Measurements from ENCODE around the gene LMOD2. TPM values are rescaled to one million over a fixed set of nuclear protein-coding genes. Genes with fewer than 3 reads are reported as not detected.

Gene LMOD2
- polyA plus RNA-seq, 3 donors: 0.09 TPM; not detected in 2

DNA sequence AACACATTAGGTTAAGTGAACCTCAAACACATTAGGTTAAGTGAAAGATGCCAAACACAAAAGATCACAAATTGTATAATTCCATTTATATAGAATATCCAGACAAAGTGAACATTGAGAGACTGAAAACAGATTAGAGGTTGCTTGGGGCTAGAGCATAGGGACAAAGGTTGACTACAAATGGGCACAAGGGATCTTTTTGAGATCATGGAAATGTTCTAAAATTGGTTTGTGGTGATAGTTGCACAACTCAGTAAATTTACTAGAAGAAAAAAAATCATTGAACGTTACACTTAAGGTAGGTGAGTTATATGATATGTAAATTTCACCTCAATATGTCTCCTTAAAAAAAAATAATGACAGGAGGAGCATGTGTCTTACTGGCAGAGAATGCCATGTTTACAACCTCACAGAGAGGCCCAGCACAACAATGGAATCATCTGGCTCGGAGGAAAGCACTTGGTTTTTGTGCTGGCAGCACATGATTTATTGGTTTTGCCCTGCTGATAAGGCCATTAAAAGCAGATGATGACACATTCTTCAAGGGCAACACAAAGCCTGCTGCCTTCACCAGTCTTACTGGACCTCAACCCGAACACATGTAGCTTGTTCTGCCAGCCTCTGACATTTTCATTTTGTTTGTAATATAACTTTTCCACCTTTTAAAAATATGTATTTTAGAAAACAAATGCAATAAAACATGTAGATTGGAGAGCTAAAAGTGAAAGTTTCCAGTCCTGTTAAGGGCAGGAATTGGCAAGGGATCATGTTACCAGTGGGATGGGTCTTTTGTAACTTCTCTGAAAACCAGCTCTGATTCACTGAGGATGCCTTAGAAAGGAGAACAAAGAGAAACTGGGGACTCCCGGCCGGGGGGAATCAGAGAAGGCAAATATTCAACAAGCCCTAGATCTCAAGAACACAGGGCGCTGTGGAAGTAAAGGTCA lies 11.9 kb upstream of the LMOD2 start:
- Mint-ChIP-seq H3K27ac (no peak overlapping the region), H3K4me1 (no peaks in the 10 kb centered on the region), H3K4me3 (no peak overlapping the region), H3K27me3 (ENCODE audit: low read depth in 3 of 3) (peaks cover 2 to 16% (median 2%) of the 10 kb centered on the region in 3 donors), H3K36me3 (no peaks in the 10 kb centered on the region), H3K9me3 (peaks cover 0 to 2% (median 0%) of the 10 kb centered on the region in 7 donors)
- no peak overlapping the region for H3K27ac ChIP-seq (ENCODE audit: low read depth in 1 of 2, low read length in 2 of 2)
- no peak overlapping the region for H3K4me2 ChIP-seq (replicated peaks; ENCODE audit: extremely low read depth, low read length, poor library complexity, severe bottlenecking)
- H3K9ac ChIP-seq (ENCODE audit: insufficient read depth, low read length, poor library complexity, severe bottlenecking): no peak overlapping the region
- no peak overlapping the region for H2AFZ ChIP-seq (ENCODE audit: insufficient read depth, low read depth, low read length, poor library complexity, severe bottlenecking)
- 56% methylated on average over 1 of the region's 6 CpGs for WGBS (ENCODE audit: insufficient coverage)
- H3K9me3 ChIP-seq (replicated peaks in 1 of 2; ENCODE audit: control insufficient read depth in 1 of 2, insufficient read depth in 1 of 2, low read length in 2 of 2): no peaks in the 10 kb centered on the region
- H3K27me3 ChIP-seq (ENCODE audit: control insufficient read depth in 2 of 2, insufficient read depth in 2 of 2, low read length in 2 of 2): peaks cover 2 to 11% of the 10 kb centered on the region in 2 donors
- H3K4me1 ChIP-seq (ENCODE audit: control insufficient read depth in 1 of 2, insufficient read depth in 2 of 2, low read length in 2 of 2): no peaks in the 10 kb centered on the region
- no peaks in the 10 kb centered on the region for H4K20me1 ChIP-seq (ENCODE audit: insufficient read depth, low read length)
- no peaks in the 10 kb centered on the region for H3K79me2 ChIP-seq (ENCODE audit: insufficient read depth, low read length)
- no peaks in the 10 kb centered on the region for H3K36me3 ChIP-seq (replicated peaks in 1 of 2; ENCODE audit: control insufficient read depth in 1 of 2, insufficient read depth in 2 of 2, low read length in 2 of 2)
- no peak overlapping the region for H3K4me3 ChIP-seq (replicated peaks in 1 of 3; ENCODE audit: low read depth in 2 of 3, low read length in 3 of 3)
- intact Hi-C loops (cut with micrococcal nuclease): no loop called here
- no peak for DNase-seq
- no peak for TF ChIP-seq CTCF (IDR thresholded peaks at IDR 0.05)

- Mint-ChIP-seq H3K9me3 (peaks cover 0 to 2% (median 0%) of the 10 kb centered on the region in 7 donors), H3K4me3 (no peak overlapping the region), H3K27me3 (ENCODE audit: low read depth in 3 of 3) (peaks cover 4 to 16% (median 4%) of the 10 kb centered on the region in 3 donors), H3K4me1 (no peaks in the 10 kb centered on the region), H3K27ac (no peak overlapping the region), H3K36me3 (no peaks in the 10 kb centered on the region)
- Histone ChIP-seq H3K4me3 (replicated peaks in 1 of 3; ENCODE audit: low read depth in 2 of 3, low read length in 3 of 3) (no peak overlapping the region), H3K9me3 (replicated peaks in 1 of 2; ENCODE audit: control insufficient read depth in 1 of 2, insufficient read depth in 1 of 2, low read length in 2 of 2) (no peaks in the 10 kb centered on the region), H3K4me1 (ENCODE audit: control insufficient read depth in 1 of 2, insufficient read depth in 2 of 2, low read length in 2 of 2) (no peaks in the 10 kb centered on the region), H2AFZ (ENCODE audit: insufficient read depth, low read depth, low read length, poor library complexity, severe bottlenecking) (no peak overlapping the region), H3K27me3 (ENCODE audit: control insufficient read depth in 2 of 2, insufficient read depth in 2 of 2, low read length in 2 of 2) (peaks cover 0 to 11% of the 10 kb centered on the region in 2 donors), H4K20me1 (ENCODE audit: insufficient read depth, low read length) (no peaks in the 10 kb centered on the region), H3K4me2 (replicated peaks; ENCODE audit: extremely low read depth, low read length, poor library complexity, severe bottlenecking) (no peak overlapping the region), H3K79me2 (ENCODE audit: insufficient read depth, low read length) (no peaks in the 10 kb centered on the region), H3K27ac (ENCODE audit: low read depth in 1 of 2, low read length in 2 of 2) (no peak overlapping the region), H3K9ac (ENCODE audit: insufficient read depth, low read length, poor library complexity, severe bottlenecking) (no peak overlapping the region), H3K36me3 (replicated peaks in 1 of 2; ENCODE audit: control insufficient read depth in 1 of 2, insufficient read depth in 2 of 2, low read length in 2 of 2) (no peaks in the 10 kb centered on the region)
- WGBS (ENCODE audit: insufficient coverage): 100% methylated on average over 1 of the region's 3 CpGs
- no peak for DNase-seq
- intact Hi-C loops (cut with micrococcal nuclease): no loop called here
- no peak for TF ChIP-seq CTCF (IDR thresholded peaks at IDR 0.05)
Observed at GRCh38 chr7:123645516-123645915, 10.2 kb upstream of the LMOD2 start.
